ENCODE measurements around the gene NXPH4.

- peak; percentile 58 to 92 (median 91) for TF ChIP-seq CTCF (IDR thresholded peaks at IDR 0.05)
- peak; percentile 13 for TF ChIP-seq POLR2A (IDR thresholded peaks at IDR 0.05)
- no peak for TF ChIP-seq EP300 (IDR thresholded peaks at IDR 0.05)
These were observed 33.5 kb upstream of the NXPH4 start for GRCh38 chr12:57182918-57183575.
